IMR-90 (cell line): Measurements from ENCODE around the gene PCIF1. TPM values are rescaled to one million over a fixed set of nuclear protein-coding genes. Genes with fewer than 3 reads are reported as not detected.

Experiments used
- ATAC-seq: fragments of 200-7000 bp; cut with Tn5 transposase; 2 replicates; pipeline ENCODE4 v1.9.1; 2020; ENCODE audit warnings: low read depth, mild to moderate bottlenecking, moderate library complexity
- BruUV-seq: library from RNA; stranded (reverse); fragments of 400-500 nt; replicated peaks from 2 replicates; lab custom pipeline; 2021; lab: Mats Ljungman, UMichigan
- CTCF ChIA-PET: fragments of 300-600 bp; formaldehyde crosslinking; extraction: SDS; loops from one replicate; lab custom pipeline; 2021; ENCODE audit warnings: antibody characterized with exemption; lab: Yijun Ruan, JAX
- POLR2A ChIA-PET: fragments of 300-600 bp; sonication (Branson Sonifier 250); formaldehyde crosslinking; loops from one replicate; lab custom pipeline; 2022; ENCODE audit warnings: antibody characterized with exemption; ENCODE audit not compliant: unreplicated experiment; lab: Charles Lee
- DNase-seq: peaks from one replicate; pipeline ENCODE4 v3.0.0; 2013
- H2AFZ ChIP-seq: replicated peaks from 2 replicates; pipeline ENCODE3; 2013; ENCODE audit warnings: low read length, mild to moderate bottlenecking; ENCODE audit not compliant: poor library complexity
- H2AK5ac ChIP-seq: 2 replicates; pipeline ENCODE4 v1.6.1; 2013; ENCODE audit warnings: low read depth, low read length, inconsistent platforms
- H2AK9ac ChIP-seq: replicated peaks from 2 replicates; pipeline ENCODE3; 2013; ENCODE audit warnings: mild to moderate bottlenecking, low read depth, low read length, moderate library complexity; ENCODE audit not compliant: poor library complexity
- H2BK120ac ChIP-seq: 2 replicates; pipeline ENCODE4 v1.6.1; 2013; ENCODE audit warnings: low read depth, low read length, inconsistent platforms
- H2BK15ac ChIP-seq: 3 replicates; pipeline ENCODE4 v1.6.1; 2013; ENCODE audit warnings: low read depth, low read length, inconsistent platforms
- H2BK20ac ChIP-seq: 2 replicates; pipeline ENCODE4 v1.6.1; 2013; ENCODE audit warnings: low read depth, mild to moderate bottlenecking, inconsistent platforms, low read length, moderate library complexity
- H2BK5ac ChIP-seq: 2 replicates; pipeline ENCODE4 v1.6.1; 2013; ENCODE audit warnings: mild to moderate bottlenecking, low read depth, low read length, inconsistent platforms; ENCODE audit not compliant: poor library complexity, severe bottlenecking
- H3K14ac ChIP-seq: replicated peaks from 2 replicates; pipeline ENCODE4 v1.6.1; 2013; ENCODE audit warnings: low read depth, low read length, inconsistent platforms
- H3K18ac ChIP-seq: 2 replicates; pipeline ENCODE4 v1.6.1; 2013; ENCODE audit warnings: low read depth, low read length, control low read depth
- H3K23ac ChIP-seq: 2 replicates; pipeline ENCODE4 v1.6.1; 2013; ENCODE audit warnings: low read depth, low read length, inconsistent platforms
- H3K27ac ChIP-seq: 2 replicates; pipeline ENCODE4 v1.5.1; 2013; ENCODE audit warnings: mild to moderate bottlenecking, control low read depth, low read length; ENCODE audit not compliant: insufficient read depth
- H3K27me3 ChIP-seq: 2 replicates; pipeline ENCODE4 v1.6.1; 2013; ENCODE audit warnings: low read length; ENCODE audit not compliant: control insufficient read depth, insufficient read depth
- H3K36me3 ChIP-seq: 2 replicates; pipeline ENCODE4 v1.6.1; 2013; ENCODE audit warnings: low read length, mixed read lengths; ENCODE audit not compliant: control insufficient read depth, insufficient read depth
- H3K4ac ChIP-seq: 2 replicates; pipeline ENCODE4 v1.6.1; 2013; ENCODE audit warnings: low read depth, low read length, inconsistent platforms
- H3K4me1 ChIP-seq: 2 replicates; pipeline ENCODE4 v1.6.1; 2013; ENCODE audit warnings: low read length, mixed read lengths; ENCODE audit not compliant: control insufficient read depth, insufficient read depth
- H3K4me2 ChIP-seq: 2 replicates; pipeline ENCODE4 v1.6.1; 2013; ENCODE audit warnings: low read depth, mild to moderate bottlenecking, control low read depth, low read length, moderate library complexity
- H3K4me3 ChIP-seq: 2 replicates; pipeline ENCODE4 v1.5.1; 2013; ENCODE audit warnings: low read depth, mild to moderate bottlenecking, control low read depth, low read length, moderate library complexity; ENCODE audit not compliant: insufficient read depth
- H3K56ac ChIP-seq: 2 replicates; pipeline ENCODE4 v1.6.1; 2013; ENCODE audit warnings: low read length, inconsistent platforms; ENCODE audit not compliant: insufficient read depth; ENCODE audit errors: extremely low read depth
- H3K79me1 ChIP-seq, 2 experiments: 2 replicates each; pipeline ENCODE4 v1.6.1; 2013; ENCODE audit warnings: low read length in 2 of 2, inconsistent platforms in 1 of 2, low read depth in 1 of 2
- H3K9ac ChIP-seq: 2 replicates; pipeline ENCODE4 v1.6.1; 2013; ENCODE audit warnings: low read depth, low read length, control low read depth
- H3K9me1 ChIP-seq: 2 replicates; pipeline ENCODE4 v1.6.1; 2013; ENCODE audit warnings: low read length, inconsistent platforms; ENCODE audit not compliant: insufficient read depth
- H3K9me3 ChIP-seq: 2 replicates; pipeline ENCODE4 v1.6.1; 2013; ENCODE audit warnings: low read length; ENCODE audit not compliant: control insufficient read depth, insufficient read depth
- H4K20me1 ChIP-seq: 2 replicates; pipeline ENCODE4 v1.6.1; 2013; ENCODE audit warnings: low read length, inconsistent platforms; ENCODE audit not compliant: insufficient read depth
- H4K5ac ChIP-seq: 2 replicates; pipeline ENCODE4 v1.6.1; 2013; ENCODE audit warnings: mild to moderate bottlenecking, low read depth, low read length, control low read depth
- H4K8ac ChIP-seq, 2 experiments: 2 replicates each; pipeline ENCODE4 v1.6.1; 2013; ENCODE audit warnings: low read depth in 2 of 2, low read length in 2 of 2, control low read depth in 1 of 2, inconsistent platforms in 1 of 2
- H4K91ac ChIP-seq: 2 replicates; pipeline ENCODE4 v1.6.1; 2013; ENCODE audit warnings: low read depth, low read length, inconsistent platforms; ENCODE audit not compliant: insufficient read depth
- CTCF ChIP-seq: conservative IDR thresholded peaks from 2 replicates; pipeline ENCODE4 v1.5.1; 2012; ENCODE audit warnings: mild to moderate bottlenecking, low read depth, low read length, improper control_type of control experiment
- FOS ChIP-seq: fragments of 150-350 bp; IDR thresholded peaks from 2 replicates; pipeline ENCODE4 v1.6.1; 2016; ENCODE audit warnings: low read depth, low read length
- MAFK ChIP-seq: IDR thresholded peaks from 2 replicates; pipeline ENCODE4 v1.6.1; 2012; ENCODE audit warnings: low read depth, low read length, improper control_type of control experiment
- MAZ ChIP-seq: IDR thresholded peaks from 2 replicates; pipeline ENCODE4 v1.6.1; 2012; ENCODE audit warnings: low read depth, mild to moderate bottlenecking, low read length, improper control_type of control experiment, moderate library complexity, borderline replicate concordance
- MXI1 ChIP-seq: IDR thresholded peaks from 2 replicates; pipeline ENCODE4 v1.6.1; 2012; ENCODE audit warnings: low read depth, mild to moderate bottlenecking, low read length, moderate library complexity, borderline replicate concordance
- RAD21 ChIP-seq: IDR thresholded peaks from 2 replicates; pipeline ENCODE4 v1.6.1; 2012; ENCODE audit warnings: low read length, improper control_type of control experiment
- RFX5 ChIP-seq: IDR thresholded peaks from 2 replicates; pipeline ENCODE4 v1.8.0; 2012; ENCODE audit warnings: low read depth, mild to moderate bottlenecking, low read length, moderate library complexity
- SMC3 ChIP-seq: fragments of 150-350 bp; IDR thresholded peaks from 2 replicates; pipeline ENCODE4 v1.6.1; 2016; ENCODE audit warnings: low read depth, mild to moderate bottlenecking, antibody characterized with exemption, low read length, moderate library complexity
- USF2 ChIP-seq: fragments of 150-350 bp; IDR thresholded peaks from 2 replicates; pipeline ENCODE4 v1.6.1; 2017; ENCODE audit warnings: mild to moderate bottlenecking, antibody characterized with exemption, low read length, low read depth
- WGBS, 2 experiments: methylation state at CpG; one replicate each; pipeline versions ENCODE4 v1.1.5 to v1.1.7; 2013; ENCODE audit warnings: missing lambda C conversion rate in 2 of 2; ENCODE audit not compliant: insufficient read length in 1 of 2; ENCODE audit errors: extremely low coverage in 2 of 2; 5-methylcytosine and 5-hydroxymethylcytosine counted together
- dilution Hi-C: fragments of 300-500 bp; cut with HindIII; formaldehyde crosslinking; loops from one replicate; pipeline ENCODE4 v1.14.3; 2018; ENCODE audit warnings: low sequenced_read_pairs; ENCODE audit not compliant: unreplicated experiment
- in situ Hi-C: fragments of 300-500 bp; cut with MboI; formaldehyde crosslinking; loops from 3 replicates; pipeline ENCODE4 v1.14.3; 2019; ENCODE audit warnings: low sequenced_read_pairs, inconsistent platforms, mixed read lengths
- intact Hi-C: fragments of 100-400 bp; cut with micrococcal nuclease; formaldehyde crosslinking; loops from 2 replicates; pipeline ENCODE4 v1.10.0; 2022
- polyA plus RNA-seq, 3 experiments: library from polyadenylated mRNA; depleted of rRNA; stranded (reverse); fragments of >200 nt; gene quantifications; 2 replicates each; pipeline ENCODE4 v1.2.3, GENCODE V29; 2012; ENCODE audit warnings: low replicate concordance in 1 of 3
- total RNA-seq: library from RNA; depleted of rRNA; stranded (reverse); fragments of >200 nt; gene quantifications from 2 replicates; pipeline ENCODE4 v1.2.3, GENCODE V29; 2012

Gene PCIF1
- total and polyA plus RNA-seq, 2 of the 4 experiments (the other 2 are of a cell fraction), result 5.4 to 18.3 TPM

GRCh38 chr20:45947110-45947866 lies 12.8 kb downstream of the PCIF1 start:
- Histone ChIP-seq H2BK15ac (no peak overlapping the region), H3K9ac (no peak overlapping the region), H4K91ac (no peak overlapping the region), H4K8ac (no peak overlapping the region), H3K4me1 (no peaks in the 10 kb centered on the region), H2AK9ac (no peak overlapping the region), H3K4me3 (no peak overlapping the region), H3K4ac (no peak overlapping the region), H3K36me3 (peaks cover 89% of the 10 kb centered on the region), H2BK5ac (no peak overlapping the region), H2BK120ac (no peak overlapping the region), H3K23ac (no peak overlapping the region), H3K27me3 (no peaks in the 10 kb centered on the region), H4K20me1 (peaks cover 7% of the 10 kb centered on the region; the same call in 1 of the 2 replicates), H3K9me1 (0 out of 2 replicates have a peak, but pooled peaks cover 3% of the 10 kb centered on the region), H4K5ac (no peak overlapping the region), H3K14ac (no peak overlapping the region), H3K18ac (no peak overlapping the region), H2AFZ (no peak overlapping the region), H3K27ac (no peak overlapping the region), H2AK5ac (no peak overlapping the region), H2BK20ac (no peak overlapping the region), H3K56ac (no peak overlapping the region), H3K4me2 (no peak overlapping the region), H3K79me1 (no peaks in the 10 kb centered on the region; a peak in 1 of 4 replicates), H3K9me3 (no peaks in the 10 kb centered on the region)
- WGBS, 2 experiments, result 93% methylated on average over 3 of the region's 29 CpGs; no CpG with 5 or more reads in 1 of the 2 experiments
- DNase-seq, result no peak
- TF ChIP-seq MAZ (no peak), RFX5 (no peak), FOS (no peak), RAD21 (no peak), MAFK (no peak), USF2 (no peak), CTCF (no peak), SMC3 (no peak), MXI1 (no peak)
- no peak for ATAC-seq
- in situ Hi-C loops (no loop called here), dilution Hi-C loops (no loop called here), intact Hi-C loops (no loop called here)
- ChIA-PET POLR2A (no interaction called here), CTCF (no interaction called here)
- BruUV-seq, result no TSS peak
